ENCODE data around the gene RUFY4. TPM values are rescaled to one million over a fixed set of nuclear protein-coding genes. Genes with fewer than 3 reads are reported as not detected.
"Not testable (repeated sequence)": the region's sequence is repeated elsewhere in the genome, so short reads cannot be mapped to it uniquely, and the experiment has no call there.

RUFY4 gene
- total and polyA plus RNA-seq, 2 donors (not counting 3 experiments of a cell fraction or from before 2014, with no cell fraction given), result not detected

- Histone ChIP-seq H3K9me3 (replicated peaks; ENCODE audit: control insufficient read depth, insufficient read depth, low read length) (no peaks in the 10 kb centered on the region), H3K4me1 (ENCODE audit: control insufficient read depth, extremely low read depth, insufficient read depth, low read length) (no peaks in the 10 kb centered on the region), H2AFZ (ENCODE audit: low read depth, low read length) (no peak overlapping the region), H3K4me2 (ENCODE audit: insufficient read depth, low read length) (no peak overlapping the region), H3K9ac (replicated peaks; ENCODE audit: extremely low read depth, insufficient read depth, low read length) (no peak overlapping the region), H3K27me3 (ENCODE audit: control insufficient read depth in 2 of 2, insufficient read depth in 2 of 2, low read length in 2 of 2) (peaks cover 8 to 18% of the 10 kb centered on the region in 2 experiments), H3K27ac (ENCODE audit: insufficient read depth, low read depth, low read length) (no peak overlapping the region), H3K79me2 (ENCODE audit: control insufficient read depth, insufficient read depth, low read length) (no peaks in the 10 kb centered on the region), H4K20me1 (replicated peaks; ENCODE audit: control insufficient read depth, extremely low read depth, insufficient read depth, low read length) (no peaks in the 10 kb centered on the region), H3K9me1 (replicated peaks; ENCODE audit: control insufficient read depth, extremely low read depth, insufficient read depth, low read length) (no peaks in the 10 kb centered on the region), H3K36me3 (ENCODE audit: control insufficient read depth in 2 of 2, extremely low read depth in 1 of 2, insufficient read depth in 2 of 2, low read length in 2 of 2) (no peaks in the 10 kb centered on the region), H3K4me3 (replicated peaks in 1 of 3; ENCODE audit: insufficient read depth in 1 of 3, low read depth in 1 of 3, low read length in 3 of 3) (no peak overlapping the region)
- TF ChIP-seq POLR2A (IDR thresholded peaks at IDR 0.05; ENCODE audit: low read depth, low read length) (no peak), GATA2 (IDR thresholded peaks at IDR 0.05; ENCODE audit: insufficient read depth, insufficient read length, low read depth, low read length) (no peak), CTCF (IDR thresholded peaks at IDR 0.05; ENCODE audit: extremely low read depth in 1 of 2, insufficient read depth in 1 of 2, low read depth in 1 of 2, low read length in 2 of 2) (no peak), JUN (IDR thresholded peaks at IDR 0.05; ENCODE audit: borderline replicate concordance, insufficient read depth, insufficient read length, low read depth) (no peak), MAX (IDR thresholded peaks at IDR 0.05; ENCODE audit: insufficient read depth, insufficient read length) (no peak), POLR2AphosphoS5 (IDR thresholded peaks at IDR 0.05; ENCODE audit: insufficient read depth, low read depth, low read length) (no peak), MYC (IDR thresholded peaks at IDR 0.05; ENCODE audit: low read depth, low read length) (no peak), EZH2 (IDR thresholded peaks at IDR 0.05; ENCODE audit: borderline replicate concordance, low read depth, low read length, severe bottlenecking) (no peak), FOS (IDR thresholded peaks at IDR 0.05; ENCODE audit: borderline replicate concordance, insufficient read depth, low read length) (no peak)
- intact Hi-C loops (cut with micrococcal nuclease) (no loop called here), dilution Hi-C loops (cut with MboI; ENCODE audit: extremely low pct_ligation_motif_present, low sequenced_read_pairs) (no loop called here)
- ChIA-PET CTCF (interaction anchor here (1.5 to 4.2 kb wide), 5 partner anchors 9 to 258 kb away, joined by 5 to 43 read pairs (median 8); partner anchors contain the start of gene RUFY4), POLR2A (no interaction called here)
- DNase-seq (ENCODE audit: low read depth, low spot score) (no peak), FAIRE-seq (no peak)
- no TSS peak for BruUV-seq (replicated peaks)
These were observed 25.3 kb upstream of the RUFY4 start for GRCh38 chr2:218043701-218044109.

- DNase-seq (ENCODE audit: low read depth, low spot score); H3K9ac ChIP-seq (replicated peaks; ENCODE audit: extremely low read depth, insufficient read depth, low read length); H3K9me1 ChIP-seq (replicated peaks; ENCODE audit: control insufficient read depth, extremely low read depth, insufficient read depth, low read length); FAIRE-seq; BruUV-seq (replicated peaks); H3K79me2 ChIP-seq (ENCODE audit: control insufficient read depth, insufficient read depth, low read length); dilution Hi-C loops (cut with MboI; ENCODE audit: extremely low pct_ligation_motif_present, low sequenced_read_pairs); H3K36me3 ChIP-seq (ENCODE audit: control insufficient read depth in 2 of 2, extremely low read depth in 1 of 2, insufficient read depth in 2 of 2, low read length in 2 of 2); H3K4me2 ChIP-seq (ENCODE audit: insufficient read depth, low read length); H3K4me1 ChIP-seq (ENCODE audit: control insufficient read depth, extremely low read depth, insufficient read depth, low read length); H3K4me3 ChIP-seq (replicated peaks in 1 of 3; ENCODE audit: insufficient read depth in 1 of 3, low read depth in 1 of 3, low read length in 3 of 3); intact Hi-C loops (cut with micrococcal nuclease); H3K9me3 ChIP-seq (replicated peaks; ENCODE audit: control insufficient read depth, insufficient read depth, low read length); H2AFZ ChIP-seq (ENCODE audit: low read depth, low read length); H3K27ac ChIP-seq (ENCODE audit: insufficient read depth, low read depth, low read length); POLR2A ChIA-PET; H4K20me1 ChIP-seq (replicated peaks; ENCODE audit: control insufficient read depth, extremely low read depth, insufficient read depth, low read length): not testable (repeated sequence)
- CTCF ChIA-PET, result interaction anchor here (1.0 to 4.2 kb wide), 3 partner anchors 8 to 259 kb away, joined by 3 to 43 read pairs (median 5); no protein-coding TSS in a partner anchor
- peaks cover 6 to 16% of the 10 kb centered on the region in 2 experiments for H3K27me3 ChIP-seq (ENCODE audit: control insufficient read depth in 2 of 2, insufficient read depth in 2 of 2, low read length in 2 of 2)
These were observed 24.5 kb upstream of the RUFY4 start for GRCh38 chr2:218044599-218044998.

Measured in endothelial cell of umbilical vein (primary cell).